ENCODE measurements around the gene RALY.

The RALY gene

DNA sequence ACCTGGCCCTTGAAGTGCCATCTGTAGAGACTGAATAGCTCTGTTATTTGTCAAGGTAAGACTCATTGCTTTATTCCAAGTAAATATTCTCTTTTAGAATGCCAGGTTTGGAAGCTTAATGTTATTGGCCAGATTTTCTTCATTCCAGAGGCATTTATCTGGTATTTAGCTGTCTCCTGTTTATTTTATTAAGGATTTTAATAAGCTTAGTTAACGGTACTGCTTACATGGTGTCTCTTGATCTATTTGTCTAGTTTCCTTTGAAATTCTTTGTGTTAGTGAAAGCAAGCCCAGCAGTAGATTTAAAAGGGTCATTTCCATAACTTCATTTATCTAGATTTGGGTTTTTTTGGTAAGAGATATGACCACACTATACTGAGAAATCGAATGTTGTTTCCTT is 7.7 kb downstream of the RALY start:
- TF ChIP-seq, protein P1, sequence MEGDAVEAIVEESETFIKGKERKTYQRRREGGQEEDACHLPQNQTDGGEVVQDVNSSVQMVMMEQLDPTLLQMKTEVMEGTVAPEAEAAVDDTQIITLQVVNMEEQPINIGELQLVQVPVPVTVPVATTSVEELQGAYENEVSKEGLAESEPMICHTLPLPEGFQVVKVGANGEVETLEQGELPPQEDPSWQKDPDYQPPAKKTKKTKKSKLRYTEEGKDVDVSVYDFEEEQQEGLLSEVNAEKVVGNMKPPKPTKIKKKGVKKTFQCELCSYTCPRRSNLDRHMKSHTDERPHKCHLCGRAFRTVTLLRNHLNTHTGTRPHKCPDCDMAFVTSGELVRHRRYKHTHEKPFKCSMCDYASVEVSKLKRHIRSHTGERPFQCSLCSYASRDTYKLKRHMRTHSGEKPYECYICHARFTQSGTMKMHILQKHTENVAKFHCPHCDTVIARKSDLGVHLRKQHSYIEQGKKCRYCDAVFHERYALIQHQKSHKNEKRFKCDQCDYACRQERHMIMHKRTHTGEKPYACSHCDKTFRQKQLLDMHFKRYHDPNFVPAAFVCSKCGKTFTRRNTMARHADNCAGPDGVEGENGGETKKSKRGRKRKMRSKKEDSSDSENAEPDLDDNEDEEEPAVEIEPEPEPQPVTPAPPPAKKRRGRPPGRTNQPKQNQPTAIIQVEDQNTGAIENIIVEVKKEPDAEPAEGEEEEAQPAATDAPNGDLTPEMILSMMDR (IDR thresholded peaks at IDR 0.05): no peak

DNA sequence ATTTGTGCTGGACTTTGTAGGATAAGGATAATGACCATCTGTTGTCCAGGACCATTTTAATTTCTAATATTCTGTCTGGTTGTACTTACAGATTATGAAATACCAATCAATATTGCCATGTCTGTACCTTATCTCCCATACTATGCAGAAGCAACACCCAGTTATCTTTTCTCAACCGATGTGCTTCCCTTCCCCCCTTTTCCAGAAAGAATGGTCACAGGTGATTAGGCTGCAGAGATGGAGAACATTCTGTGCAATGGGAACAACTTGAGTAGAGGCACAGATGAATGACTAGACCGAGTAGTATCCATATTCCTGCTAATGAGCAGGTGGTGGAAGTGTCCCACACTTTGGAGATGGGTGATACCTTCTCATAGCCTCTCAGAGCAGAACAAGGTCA is 10.5 kb downstream of the RALY start:
- TF ChIP-seq, protein P1 (IDR thresholded peaks at IDR 0.05): no peak

DNA sequence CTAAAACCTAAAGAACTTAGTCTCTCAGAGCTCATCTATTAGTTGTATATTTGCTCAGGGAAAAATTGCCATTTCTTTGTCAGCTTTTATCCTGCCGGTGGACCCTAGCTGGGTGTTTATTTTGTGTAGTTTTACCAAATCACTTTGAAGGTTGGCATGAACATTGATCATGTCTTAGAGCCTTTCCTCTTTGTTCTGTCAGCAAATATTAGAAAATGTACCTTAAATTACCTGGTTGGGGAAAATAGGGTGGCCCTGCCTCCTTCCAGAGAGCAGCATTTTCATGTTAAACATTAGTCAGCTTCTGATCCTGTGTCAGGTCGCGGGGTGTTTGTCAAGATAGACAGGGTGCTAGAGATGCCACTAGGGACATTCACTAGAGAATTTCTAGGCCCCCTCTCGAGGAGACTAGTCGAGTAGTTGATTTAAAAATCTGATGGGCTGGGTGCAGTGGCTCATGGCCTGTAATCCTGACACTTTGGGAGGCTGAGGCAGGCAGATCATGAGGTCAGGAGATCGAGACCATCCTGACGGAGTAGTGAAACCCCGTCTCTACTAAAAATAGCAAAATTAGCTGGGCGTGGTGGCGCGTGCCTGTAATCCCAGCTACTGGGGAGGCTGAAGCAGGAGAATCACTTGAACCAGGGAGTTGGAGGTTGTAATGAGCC is 11.2 kb downstream of the RALY start:
- TF ChIP-seq, protein P1 (IDR thresholded peaks at IDR 0.05): no peak

DNA sequence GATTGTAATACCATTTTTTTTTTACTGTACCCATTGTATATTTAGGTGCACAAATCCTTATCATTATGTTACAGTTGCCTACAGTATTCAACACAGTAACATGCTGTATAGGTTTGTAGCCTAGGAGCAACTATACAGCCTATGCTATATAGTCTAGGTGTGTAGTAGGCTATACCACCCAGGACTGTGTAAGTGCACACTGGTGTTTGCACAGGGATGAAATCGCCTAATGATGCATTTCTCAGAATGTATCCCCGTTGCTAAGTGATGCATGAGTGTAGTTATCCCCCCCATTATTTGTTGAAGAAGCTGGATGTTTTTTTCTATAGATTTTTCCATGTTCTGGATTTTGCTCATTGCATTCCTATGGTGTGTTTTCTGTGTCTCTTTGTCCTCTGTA is 12.9 kb downstream of the RALY start:
- TF ChIP-seq, protein P1 (IDR thresholded peaks at IDR 0.05): no peak

DNA sequence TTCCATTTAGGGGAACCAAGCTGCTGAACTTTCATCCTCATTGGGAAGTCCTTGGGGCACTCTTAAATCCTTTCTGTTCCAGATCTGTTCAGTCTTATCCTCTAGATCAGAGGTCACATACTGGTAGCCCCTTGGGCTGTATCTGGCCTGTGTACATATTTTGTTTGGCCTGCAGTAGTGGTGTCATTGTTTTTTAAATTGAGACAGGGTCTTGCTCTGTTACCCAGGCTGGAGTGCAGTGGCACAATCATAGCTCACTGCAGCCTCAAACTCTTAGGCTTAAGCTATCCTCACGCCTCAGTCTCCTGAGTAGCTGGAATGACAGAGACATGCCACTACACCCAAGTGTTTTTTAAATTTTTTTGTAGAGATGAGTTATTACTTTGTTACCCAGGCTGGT is 14.8 kb downstream of the RALY start:
- TF ChIP-seq, protein P1 (IDR thresholded peaks at IDR 0.05): no peak

DNA sequence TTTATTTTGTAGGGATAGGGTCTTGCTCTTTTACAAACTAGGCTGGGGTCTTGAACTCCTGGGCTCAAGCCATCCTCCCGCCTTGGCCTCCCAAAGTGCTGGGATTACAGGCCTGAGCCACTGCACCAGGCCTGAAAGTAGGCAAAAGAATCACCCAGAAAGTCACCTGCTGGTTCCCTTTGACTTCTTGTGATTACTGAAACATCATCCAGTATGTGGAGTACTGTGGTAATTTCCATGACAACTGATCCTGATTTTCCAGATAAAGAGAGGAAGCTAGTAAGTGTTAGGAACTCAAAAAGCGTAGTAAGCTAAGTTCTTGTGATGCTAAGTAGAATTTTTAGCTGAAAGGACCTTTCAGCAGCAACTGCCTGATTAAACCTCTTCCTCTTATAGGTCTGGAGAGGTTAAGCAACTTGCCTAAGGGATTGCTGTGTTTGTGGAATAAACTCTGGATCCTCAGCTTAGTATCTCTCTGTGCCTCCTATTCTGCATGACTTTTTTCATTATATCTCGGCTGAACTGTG is 16.8 kb downstream of the RALY start:
- TF ChIP-seq, protein P1 (IDR thresholded peaks at IDR 0.05): no peak

DNA sequence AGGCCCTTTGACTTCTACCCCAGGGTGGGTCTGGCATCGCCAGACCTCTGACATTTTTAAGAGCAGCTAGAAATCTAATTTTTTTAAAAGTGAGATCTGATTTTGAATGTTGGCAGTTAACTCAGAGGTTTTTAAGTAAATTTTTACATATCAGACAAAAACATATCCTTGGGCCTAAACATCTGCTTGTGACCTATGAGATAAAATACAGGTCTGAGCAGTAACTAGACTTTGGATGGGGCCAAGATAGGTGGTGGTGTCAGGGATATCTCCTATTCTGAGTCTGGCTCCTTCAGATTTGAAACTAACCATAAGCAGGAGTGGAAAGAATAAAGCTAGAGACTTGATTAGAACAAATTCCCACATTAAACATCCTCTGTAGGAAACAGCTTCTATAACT is 17.6 kb downstream of the RALY start:
- TF ChIP-seq, protein P1 (IDR thresholded peaks at IDR 0.05): no peak

DNA sequence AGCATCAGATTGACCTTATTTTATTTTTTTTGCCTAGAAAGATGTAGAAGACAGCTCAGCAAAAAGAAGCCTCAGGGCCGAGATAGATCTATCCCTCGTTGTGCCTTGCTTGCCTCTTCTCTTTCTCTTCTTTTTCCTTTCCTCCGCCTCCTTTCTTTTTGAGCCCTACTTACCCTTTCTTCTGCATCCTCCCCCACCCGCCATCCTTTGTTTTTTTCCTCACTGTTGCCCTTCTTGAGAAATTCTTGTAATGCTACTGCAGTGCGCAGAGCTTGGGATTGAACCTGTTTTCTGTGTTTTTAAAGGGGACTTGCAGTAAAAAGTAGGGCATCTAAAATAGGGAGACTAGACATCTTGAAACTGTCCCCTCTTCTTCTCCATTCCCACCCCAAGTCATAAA is 18.6 kb downstream of the RALY start:
- TF ChIP-seq, protein P1 (IDR thresholded peaks at IDR 0.05): no peak
